ENCODE data around the gene MMP24. TPM values are rescaled to one million over a fixed set of nuclear protein-coding genes. Genes with fewer than 3 reads are reported as not detected.
"Not testable (repeated sequence)": the region's sequence is repeated elsewhere in the genome, so short reads cannot be mapped to it uniquely, and the experiment has no call there.

Gene MMP24
- total RNA-seq, 2 experiments from 2014 or later: not detected

GRCh38 chr20:35260426-35260825 lies 33.9 kb downstream of the MMP24 start:
- Histone ChIP-seq H3K79me2 (ENCODE audit: insufficient read depth, low read depth, low read length) (no peaks in the 10 kb centered on the region), H3K27ac (ENCODE audit: low read depth, low read length, poor library complexity, severe bottlenecking) (no peak overlapping the region), H3K4me1 (ENCODE audit: insufficient read depth, low read length, poor library complexity, severe bottlenecking) (no peaks in the 10 kb centered on the region), H3K4me3 (ENCODE audit: low read depth, low read length, poor library complexity, severe bottlenecking) (no peak overlapping the region), H3K4me2 (ENCODE audit: low read length) (no peak overlapping the region), H3K9me2 (ENCODE audit: insufficient read depth, low read length) (no peaks in the 10 kb centered on the region), H3K36me3 (ENCODE audit: insufficient read depth, low read length) (no peaks in the 10 kb centered on the region), H4K20me1 (ENCODE audit: insufficient read depth, low read length) (no peaks in the 10 kb centered on the region), H3K9me3 (ENCODE audit: low read length) (no peaks in the 10 kb centered on the region), H2AFZ (ENCODE audit: low read length) (no peak overlapping the region)
- intact Hi-C loops (cut with micrococcal nuclease; ENCODE audit: unreplicated experiment): no loop called here
- DNase-seq (ENCODE audit: low spot score): no peak
- TF ChIP-seq EZH2phosphoT487 (IDR thresholded peaks at IDR 0.05; ENCODE audit: borderline replicate concordance, low read depth, low read length) (no peak), CTCF (conservative IDR thresholded peaks at IDR 0.05; ENCODE audit: low read length) (no peak)
- BruUV-seq (replicated peaks): no TSS peak
- POLR2A ChIA-PET: no interaction called here
- CTCF ChIA-PET (ENCODE audit: unreplicated experiment): no interaction called here

- CTCF ChIA-PET (ENCODE audit: unreplicated experiment): interaction anchor here (0.6 kb wide), 1 partner anchor 7 kb away, joined by 4 read pairs; no protein-coding TSS in a partner anchor
- H3K4me1 ChIP-seq (ENCODE audit: insufficient read depth, low read length, poor library complexity, severe bottlenecking); intact Hi-C loops (cut with micrococcal nuclease; ENCODE audit: unreplicated experiment): not testable (repeated sequence)
These were observed 35.8 kb downstream of the MMP24 start for GRCh38 chr20:35262321-35262720.

GRCh38 chr20:35262731-35263531 lies 36.4 kb downstream of the MMP24 start:
- intact Hi-C loops (cut with micrococcal nuclease; ENCODE audit: unreplicated experiment); H3K4me3 ChIP-seq (ENCODE audit: low read depth, low read length, poor library complexity, severe bottlenecking); DNase-seq (ENCODE audit: low spot score); H4K20me1 ChIP-seq (ENCODE audit: insufficient read depth, low read length); H3K4me2 ChIP-seq (ENCODE audit: low read length); H3K27ac ChIP-seq (ENCODE audit: low read depth, low read length, poor library complexity, severe bottlenecking); H3K36me3 ChIP-seq (ENCODE audit: insufficient read depth, low read length); BruUV-seq (replicated peaks); H2AFZ ChIP-seq (ENCODE audit: low read length); H3K9me3 ChIP-seq (ENCODE audit: low read length); POLR2A ChIA-PET; CTCF ChIA-PET (ENCODE audit: unreplicated experiment); H3K4me1 ChIP-seq (ENCODE audit: insufficient read depth, low read length, poor library complexity, severe bottlenecking); H3K79me2 ChIP-seq (ENCODE audit: insufficient read depth, low read depth, low read length); H3K9me2 ChIP-seq (ENCODE audit: insufficient read depth, low read length): not testable (repeated sequence)

More at GRCh38 chr20:35262321-35262720, 35.8 kb downstream of the MMP24 start:
- H3K9me3 ChIP-seq (ENCODE audit: low read length); H2AFZ ChIP-seq (ENCODE audit: low read length); H3K4me3 ChIP-seq (ENCODE audit: low read depth, low read length, poor library complexity, severe bottlenecking); H3K36me3 ChIP-seq (ENCODE audit: insufficient read depth, low read length); H3K27ac ChIP-seq (ENCODE audit: low read depth, low read length, poor library complexity, severe bottlenecking); H3K9me2 ChIP-seq (ENCODE audit: insufficient read depth, low read length); H3K4me2 ChIP-seq (ENCODE audit: low read length); H3K79me2 ChIP-seq (ENCODE audit: insufficient read depth, low read depth, low read length); POLR2A ChIA-PET; BruUV-seq (replicated peaks); DNase-seq (ENCODE audit: low spot score); H4K20me1 ChIP-seq (ENCODE audit: insufficient read depth, low read length): not testable (repeated sequence)
